K562 (cell line): Measurements from ENCODE around the gene HAPLN2. TPM values are rescaled to one million over a fixed set of nuclear protein-coding genes. Genes with fewer than 3 reads are reported as not detected.
A peak's percentile ranks its signal among the peaks of the same experiment; 100 is the strongest.

Experiments used
- ATAC-seq: fragments of 200-7000 bp; cut with Tn5 transposase; 3 replicates; pipeline ENCODE4 v1.9.1; 2020; ENCODE audit warnings: moderate library complexity
- BruUV-seq: library from RNA; stranded (reverse); fragments of 400-500 nt; replicated peaks from 2 replicates; lab custom pipeline; 2021; lab: Mats Ljungman, UMichigan
- CTCF ChIA-PET: fragments of 300-600 bp; formaldehyde crosslinking; extraction: SDS; loops from one replicate; lab custom pipeline; 2021; ENCODE audit warnings: low intra/inter-chr PET ratio; lab: Yijun Ruan, JAX
- POLR2A ChIA-PET: fragments of 300-600, 350-650 bp; sonication (Branson Sonifier 250); formaldehyde crosslinking; extraction: SDS; loops from one replicate; lab custom pipeline; 2021; ENCODE audit warnings: antibody characterized with exemption, inconsistent platforms; lab: Yijun Ruan, JAX
- DNase-seq, 4 experiments: peaks; one replicate each; pipeline versions ENCODE4 v3.0.0 to v3.0.0-alpha.2; 2011 to 2018; ENCODE audit warnings: low spot score in 3 of 4, mixed read lengths in 3 of 4; ENCODE audit errors: extremely low read depth in 1 of 4
- FAIRE-seq: peaks from 2 replicates; lab custom pipeline; 2011; peaks lifted over from hg19 to GRCh38; lab: Jason Lieb, UNC
- H2AFZ ChIP-seq: 2 replicates; pipeline ENCODE4 v1.6.0; 2011; ENCODE audit warnings: low read depth, low read length, control low read depth, inconsistent platforms
- H3K27ac ChIP-seq: fragments of 200-600 bp; 3 replicates; pipeline ENCODE4 v1.8.0; 2011; ENCODE audit warnings: low read depth, mild to moderate bottlenecking, control low read depth, inconsistent platforms, low read length, moderate library complexity, mixed read lengths; ENCODE audit errors: extremely low read depth
- H3K27me3 ChIP-seq, 2 experiments: fragments of 300-600 bp in 1 of 2; 2 replicates in 1 of 2; 3 replicates in 1 of 2; pipeline versions ENCODE4 v1.6.0 to v1.8.0; 2011; ENCODE audit warnings: inconsistent platforms in 2 of 2, low read length in 2 of 2, mild to moderate bottlenecking in 1 of 2, mixed read lengths in 1 of 2, moderate library complexity in 1 of 2; ENCODE audit not compliant: control insufficient read depth in 2 of 2, insufficient read depth in 2 of 2
- H3K36me3 ChIP-seq: fragments of 300-600 bp; 3 replicates; pipeline ENCODE4 v1.8.0; 2011; ENCODE audit warnings: mild to moderate bottlenecking, low read length, inconsistent platforms; ENCODE audit not compliant: control insufficient read depth, insufficient read depth
- H3K4me1 ChIP-seq, 2 experiments: fragments of 200-600 bp in 1 of 2; replicated peaks in 1 of 2; 2 replicates in 1 of 2; 3 replicates in 1 of 2; pipeline versions ENCODE4 v1.5.1 to v1.8.0; 2011; ENCODE audit warnings: inconsistent platforms in 2 of 2, low read length in 2 of 2, mild to moderate bottlenecking in 1 of 2, mixed read lengths in 1 of 2, moderate library complexity in 1 of 2; ENCODE audit not compliant: control insufficient read depth in 2 of 2, insufficient read depth in 2 of 2
- H3K4me2 ChIP-seq: 2 replicates; pipeline ENCODE4 v1.6.1; 2011; ENCODE audit warnings: low read length, control low read depth, inconsistent platforms, mixed read lengths; ENCODE audit not compliant: insufficient read depth
- H3K4me3 ChIP-seq: fragments of 200-600 bp; sonication (generic), shearing (Covaris generic); 2 replicates; pipeline ENCODE4 v1.5.1; 2016; ENCODE audit warnings: control low read depth, inconsistent platforms
- H3K79me2 ChIP-seq: fragments of 200-600 bp; 3 replicates; pipeline ENCODE4 v1.8.0; 2011; ENCODE audit warnings: low read length, inconsistent platforms; ENCODE audit not compliant: control insufficient read depth, insufficient read depth
- H3K9ac ChIP-seq, 2 experiments: 2 replicates each; pipeline versions ENCODE4 v1.6.0 to v1.6.1; 2011; ENCODE audit warnings: low read depth in 2 of 2, low read length in 2 of 2, control low read depth in 1 of 2, inconsistent platforms in 1 of 2, mild to moderate bottlenecking in 1 of 2, mixed read lengths in 1 of 2; ENCODE audit not compliant: insufficient read depth in 1 of 2
- H3K9me1 ChIP-seq: one replicate; pipeline ENCODE4 v1.6.0; 2011; ENCODE audit warnings: inconsistent platforms, mild to moderate bottlenecking, low read length, moderate library complexity; ENCODE audit not compliant: control insufficient read depth, insufficient read depth
- H3K9me3 ChIP-seq: replicated peaks from 2 replicates; pipeline ENCODE4 v1.5.1; 2011; ENCODE audit warnings: low read depth, low read length, inconsistent platforms; ENCODE audit not compliant: control insufficient read depth, insufficient read depth
- H4K20me1 ChIP-seq: replicated peaks from 2 replicates; pipeline ENCODE4 v1.6.1; 2011; ENCODE audit warnings: low read length, inconsistent platforms, mixed read lengths; ENCODE audit not compliant: control insufficient read depth, insufficient read depth
- CTCF ChIP-seq, 3 experiments: IDR thresholded peaks in 2 of 3; conservative IDR thresholded peaks in 1 of 3; 2 replicates each; pipeline ENCODE4 v1.5.1; 2011 to 2012; ENCODE audit warnings: low read length in 3 of 3, mild to moderate bottlenecking in 3 of 3, control low read depth in 2 of 3, improper control_type of control experiment in 1 of 3, inconsistent platforms in 1 of 3, low read depth in 1 of 3, mixed read lengths in 1 of 3, moderate library complexity in 1 of 3; ENCODE audit not compliant: insufficient read depth in 2 of 3
- HES1 ChIP-seq: fragments of 450-650 bp; IDR thresholded peaks from 2 replicates; pipeline ENCODE4 v1.6.1; 2016; ENCODE audit warnings: low read depth, mild to moderate bottlenecking, moderate library complexity
- MYC ChIP-seq, 2 experiments: fragments of 250-450 bp in 1 of 2; sonication (Bioruptor Pico) in 1 of 2; IDR thresholded peaks; 2 replicates each; pipeline versions ENCODE4 v1.5.1 to v1.6.1; 2012 to 2021; ENCODE audit warnings: low read depth in 2 of 2, borderline replicate concordance in 1 of 2, improper control_type of control experiment in 1 of 2, low read length in 1 of 2, mild to moderate bottlenecking in 1 of 2, moderate library complexity in 1 of 2
- PATZ1 ChIP-seq: fragments of 250-450 bp; sonication (Bioruptor Pico); IDR thresholded peaks from 2 replicates; pipeline ENCODE4 v1.5.0; 2020; ENCODE audit warnings: mild to moderate bottlenecking, borderline replicate concordance
- SREBF1 ChIP-seq: fragments of 150-350 bp; IDR thresholded peaks from 2 replicates; pipeline ENCODE4 v1.6.1; 2014; ENCODE audit warnings: antibody characterized with exemption, low read depth, low read length, borderline replicate concordance
- WGBS: fragments of 100-300 bp; shearing (Covaris generic); methylation state at CpG from one replicate; pipeline ENCODE4 v1.1.6; 2016; ENCODE audit warnings: low coverage, mixed read lengths; ENCODE audit not compliant: insufficient coverage; ENCODE audit errors: missing lambda C conversion rate; 5-methylcytosine and 5-hydroxymethylcytosine counted together
- in situ Hi-C: fragments of 300-500 bp; cut with MboI; formaldehyde crosslinking; loops from 4 replicates; pipeline ENCODE4 v1.15.0; 2018; ENCODE audit warnings: inconsistent platforms, mixed read lengths
- intact Hi-C: fragments of 100-400 bp; cut with micrococcal nuclease; formaldehyde crosslinking; loops from 2 replicates; pipeline ENCODE4 v1.14.2; 2022
- polyA plus RNA-seq, 8 experiments: library from polyadenylated mRNA; depleted of rRNA in 4 of 8; stranded (reverse) in 5 of 8; unstranded in 3 of 8; fragments of >200 nt; fragmentation: Nextera tagmentation in 2 of 8; fragmentation: Illumina TruSeq in 1 of 8; extraction: Ambion mirVana in 2 of 8; extraction: Trizol in 1 of 8; gene quantifications; 2 replicates each; pipeline versions ENCODE4 v1.2.1 to v1.2.3, GENCODE V29; 2011 to 2014; ENCODE audit warnings: inconsistent platforms in 1 of 8, missing spikeins in 1 of 8
- total RNA-seq, 7 experiments: library from RNA; depleted of rRNA in 6 of 7; stranded (reverse); fragments of >200 nt in 6 of 7; fragmentation: Illumina TruSeq in 2 of 7; extraction: Trizol in 2 of 7; gene quantifications; 2 replicates each; pipeline versions ENCODE4 v1.2.1 to v1.2.3, GENCODE V29; 2011 to 2021; ENCODE audit warnings: low replicate concordance in 1 of 7
- TF ChIP-seq, protein P1 (sequence below): IDR thresholded peaks from 2 replicates; pipeline ENCODE4 v1.6.1; 2011; ENCODE audit not compliant: insufficient read length; ENCODE audit errors: extremely low read depth

Gene HAPLN2
- total and polyA plus RNA-seq, 9 of the 15 experiments (the other 6 are each of a cell fraction or from before 2014, with no cell fraction given) = 0.14 to 5.2 (median 3.8) TPM; not detected in 4

DNA sequence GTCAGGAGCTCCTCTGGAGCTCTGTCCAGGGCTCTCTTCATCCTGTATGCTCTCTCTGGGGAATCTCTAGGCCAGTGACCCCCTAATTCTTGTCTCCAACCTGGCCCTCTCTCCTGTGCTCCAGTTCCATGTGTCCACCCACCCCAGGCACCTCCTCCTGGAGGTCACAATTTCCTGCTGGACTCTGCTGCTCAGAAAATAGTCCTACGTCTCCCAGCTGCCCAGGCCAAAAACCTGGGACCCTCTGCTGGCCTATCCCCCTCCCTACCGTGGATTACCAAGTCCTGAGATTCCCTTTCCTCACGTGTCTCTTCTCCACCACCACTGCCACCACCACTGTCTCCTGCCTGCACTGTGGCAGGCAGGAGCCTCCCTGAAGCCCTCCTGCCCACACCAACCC is 46.3 kb downstream of the HAPLN2 start:
- no peak for TF ChIP-seq SREBF1
- no peak for TF ChIP-seq HES1
- TF ChIP-seq MYC (IDR thresholded peaks at IDR 0.05; ENCODE audit: low read depth, low read length) = no peak
- TF ChIP-seq MYC (CRISPR knock-in tag; IDR thresholded peaks at IDR 0.05; ENCODE audit: borderline replicate concordance, low read depth) = no peak
- TF ChIP-seq, protein P1, sequence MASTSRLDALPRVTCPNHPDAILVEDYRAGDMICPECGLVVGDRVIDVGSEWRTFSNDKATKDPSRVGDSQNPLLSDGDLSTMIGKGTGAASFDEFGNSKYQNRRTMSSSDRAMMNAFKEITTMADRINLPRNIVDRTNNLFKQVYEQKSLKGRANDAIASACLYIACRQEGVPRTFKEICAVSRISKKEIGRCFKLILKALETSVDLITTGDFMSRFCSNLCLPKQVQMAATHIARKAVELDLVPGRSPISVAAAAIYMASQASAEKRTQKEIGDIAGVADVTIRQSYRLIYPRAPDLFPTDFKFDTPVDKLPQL = no peak
- no peak for TF ChIP-seq CTCF (IDR thresholded peaks at IDR 0.05 in 2 of 3, conservative IDR thresholded peaks at IDR 0.05 in 1 of 3; ENCODE audit: insufficient read depth in 2 of 3, low read depth in 1 of 3, low read length in 3 of 3)
- no peak for TF ChIP-seq PATZ1 (CRISPR knock-in tag)
- Histone ChIP-seq H3K9ac (0 out of 4 replicates have a peak overlapping the region, but pooled peaks of 1 of the 2 experiments have one; percentile 31), H3K4me3 (no peak overlapping the region), H3K27me3 (no peaks in the 10 kb centered on the region), H4K20me1 (no peaks in the 10 kb centered on the region), H3K27ac (no peak overlapping the region), H3K79me2 (peaks cover 19% of the 10 kb centered on the region), H2AFZ (no peak overlapping the region), H3K9me1 (no peaks in the 10 kb centered on the region), H3K4me2 (no peak overlapping the region), H3K4me1 (peaks cover 45 to 81% of the 10 kb centered on the region in 2 experiments), H3K9me3 (no peaks in the 10 kb centered on the region), H3K36me3 (no peaks in the 10 kb centered on the region)
- BruUV-seq = no TSS peak
- 81% methylated on average over 3 of the region's 3 CpGs for WGBS
- ATAC-seq (no peak), DNase-seq (no peak), FAIRE-seq (no peak)
- in situ Hi-C loops = no loop called here
- CTCF ChIA-PET = interaction anchor here (0.6 kb wide), 1 partner anchor 24 kb away, joined by 3 read pairs; no protein-coding TSS in a partner anchor
- intact Hi-C loops = no loop called here
- POLR2A ChIA-PET = interaction anchor here (0.7 to 2.3 kb wide), 4 partner anchors 11 to 63 kb away, joined by 3 to 10 read pairs (median 3); partner anchors contain the start of genes ISG20L2, METTL25B and NES
